HG03521 (cell line): Measurements from ENCODE around the gene ADGRA1.

Experiments used
- ATAC-seq: cut with Tn5 transposase; IDR thresholded peaks from one replicate; pipeline ENCODE4 v1.9.1; 2021; ENCODE audit warnings: mild to moderate bottlenecking, moderate library complexity; ENCODE audit not compliant: unreplicated experiment

ADGRA1 gene

DNA sequence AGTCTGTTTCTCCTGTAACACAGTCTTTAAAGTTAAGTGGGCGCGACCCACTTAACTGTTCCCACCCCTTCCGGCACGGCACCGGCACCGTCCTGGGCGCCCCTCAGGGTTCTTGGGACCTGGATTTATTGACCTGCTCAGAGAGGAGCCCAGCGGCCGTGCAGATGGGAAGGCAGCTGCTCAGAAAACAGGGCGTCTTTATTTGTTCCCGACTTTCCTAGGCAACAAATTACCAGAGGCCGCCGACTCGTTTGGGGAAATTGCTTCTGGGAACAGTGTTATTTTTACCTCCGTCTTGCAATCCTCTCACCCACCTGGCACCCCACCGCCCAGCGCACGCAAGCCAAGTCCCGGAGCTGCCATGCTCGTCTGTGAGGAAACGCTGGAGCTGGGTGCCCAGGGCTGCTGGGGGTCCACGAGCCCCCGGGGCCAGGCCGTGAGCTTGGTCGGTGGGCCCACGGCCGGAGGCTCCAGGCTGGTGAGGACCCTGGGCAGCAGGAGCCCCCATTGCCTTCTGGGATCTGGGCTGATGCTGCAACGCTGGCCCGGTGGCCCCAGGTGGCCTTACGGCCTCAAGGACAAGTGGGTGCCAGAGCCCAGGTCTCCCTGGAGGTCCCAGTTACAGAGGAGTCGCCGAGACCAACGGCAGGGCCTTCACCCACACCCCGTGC is 14.9 kb upstream of the ADGRA1 start:
- ATAC-seq: no peak

DNA sequence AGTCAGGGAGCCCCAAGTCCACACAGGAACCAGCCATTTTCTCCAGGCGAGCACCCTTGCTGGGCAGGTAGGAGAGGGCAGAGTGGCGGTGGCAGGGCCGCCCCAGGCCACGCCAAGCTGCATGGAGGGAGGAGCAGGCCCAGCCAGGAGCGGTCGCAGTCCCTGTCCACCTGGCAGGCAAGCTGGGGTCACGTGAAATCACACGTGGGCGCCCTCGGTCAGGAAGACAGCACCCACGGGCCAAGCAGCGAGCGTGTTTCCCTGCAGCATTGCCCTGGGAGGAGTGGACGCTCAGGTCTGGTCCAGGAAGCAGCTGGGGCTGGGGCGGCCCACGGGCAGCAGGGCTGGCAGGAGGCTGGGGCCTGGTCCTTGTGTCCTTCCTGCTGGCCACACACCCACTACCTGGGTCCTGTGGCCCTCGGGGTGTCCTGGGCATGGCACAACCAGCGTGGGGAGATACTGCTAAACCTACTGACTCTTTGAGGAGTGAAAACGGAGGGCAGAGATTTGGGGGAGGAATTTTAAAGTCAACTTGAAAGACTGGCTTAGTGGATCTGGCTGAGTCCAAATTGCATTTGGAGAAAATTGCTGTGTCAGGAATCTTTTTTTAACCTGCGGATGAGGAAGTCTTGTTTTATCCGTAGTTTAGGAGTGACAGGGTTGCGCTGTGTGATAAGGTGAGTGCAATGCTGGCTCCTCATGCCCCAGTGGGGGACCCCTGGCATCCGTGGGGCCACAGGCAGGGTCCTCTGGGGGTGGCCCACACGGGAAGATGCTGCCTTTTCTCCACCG is 12.2 kb upstream of the ADGRA1 start:
- no peak for ATAC-seq

DNA sequence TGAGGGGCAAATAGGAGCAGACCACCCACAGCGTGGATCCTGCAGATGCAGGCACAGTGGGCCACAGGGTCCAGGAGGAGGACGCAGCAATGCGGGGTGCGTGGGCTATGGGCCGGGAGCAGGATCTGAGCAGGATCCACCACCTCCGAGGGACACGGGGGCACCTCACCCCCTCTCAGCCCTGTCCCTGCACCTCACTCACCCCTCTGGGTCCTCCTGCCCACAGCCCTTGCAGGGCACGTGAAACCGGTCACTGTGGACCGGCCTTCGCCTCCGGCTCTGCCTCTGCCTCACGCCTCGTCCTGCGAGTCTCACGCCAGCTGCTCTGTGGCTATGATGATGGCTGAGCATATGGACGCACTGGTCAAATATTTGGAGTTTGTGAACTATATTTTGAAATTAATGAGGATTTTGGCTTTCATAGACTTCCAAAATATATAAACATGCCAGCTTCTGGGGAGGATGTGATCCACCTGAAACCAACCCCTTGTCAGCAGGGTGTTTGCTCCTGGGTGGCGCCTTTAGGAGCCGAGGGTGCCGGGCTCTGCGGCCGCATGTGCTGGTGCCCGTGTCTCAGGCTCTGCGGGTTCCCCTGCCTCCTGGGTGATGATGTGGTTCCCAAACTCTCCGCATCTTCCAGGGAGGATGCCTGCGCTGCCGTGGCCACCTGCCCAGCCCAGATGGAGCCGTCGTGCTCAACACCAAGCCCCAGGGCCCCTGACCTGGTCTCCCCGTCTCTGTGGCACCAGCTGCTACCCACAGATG is 11.3 kb upstream of the ADGRA1 start:
- no peak for ATAC-seq

DNA sequence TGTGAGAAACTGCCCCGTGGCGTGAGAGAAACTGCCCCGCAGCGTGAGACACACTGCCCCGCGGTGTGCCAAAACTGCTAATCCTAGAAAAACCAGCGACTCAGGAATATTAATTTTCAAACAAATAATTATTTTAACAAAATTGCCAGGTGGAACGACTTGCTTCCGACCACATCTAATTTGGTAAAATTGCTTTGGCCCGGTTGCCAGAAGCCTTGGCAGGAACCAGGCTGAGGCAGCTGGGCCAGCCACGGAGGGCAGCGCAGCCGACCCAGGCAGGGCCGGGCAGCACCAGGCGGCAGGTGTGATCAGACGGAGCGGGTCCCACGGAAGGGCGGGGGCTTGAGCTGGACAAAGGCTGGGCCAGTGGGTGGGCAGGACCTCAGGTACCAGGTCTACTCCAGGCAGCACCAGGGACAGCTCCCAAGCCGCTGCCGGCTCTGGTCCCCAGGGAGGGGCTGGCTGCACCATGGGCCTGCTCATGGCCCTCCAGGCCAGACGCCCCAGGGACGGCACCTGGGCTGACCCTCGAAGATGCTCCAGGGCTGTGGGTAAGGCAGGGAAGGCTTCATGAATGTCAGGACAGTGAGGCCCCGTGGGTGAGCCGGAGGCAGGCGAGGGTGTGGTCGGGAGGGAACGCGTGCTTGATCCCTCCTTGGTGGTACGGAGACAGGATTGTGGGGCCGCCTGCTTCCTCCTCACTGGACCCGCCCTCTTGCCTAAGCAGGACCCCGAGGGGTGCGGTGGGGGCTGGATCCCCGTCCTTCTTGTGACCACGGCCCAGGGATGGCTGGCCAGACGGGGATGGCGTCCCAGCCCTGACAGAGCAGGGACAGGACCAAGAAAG is 7.7 kb upstream of the ADGRA1 start:
- ATAC-seq: no peak

DNA sequence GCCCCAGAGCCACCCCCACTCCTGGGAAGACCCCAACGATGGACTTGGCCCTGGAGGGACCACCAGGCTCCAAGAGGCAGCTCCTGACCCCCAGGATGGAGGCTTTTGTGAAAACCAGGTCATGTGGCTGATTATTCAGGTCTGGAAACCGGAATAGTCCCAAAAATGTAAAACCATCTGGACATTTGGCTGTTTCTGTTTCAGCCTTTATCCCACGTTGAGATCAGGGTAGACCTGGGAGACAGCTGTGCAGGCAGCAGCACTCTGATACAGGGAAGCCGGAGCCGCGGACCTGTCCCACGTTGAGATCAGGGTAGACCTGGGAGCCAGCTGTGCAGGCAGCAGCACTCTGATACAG is 7.1 kb upstream of the ADGRA1 start:
- ATAC-seq: no peak

DNA sequence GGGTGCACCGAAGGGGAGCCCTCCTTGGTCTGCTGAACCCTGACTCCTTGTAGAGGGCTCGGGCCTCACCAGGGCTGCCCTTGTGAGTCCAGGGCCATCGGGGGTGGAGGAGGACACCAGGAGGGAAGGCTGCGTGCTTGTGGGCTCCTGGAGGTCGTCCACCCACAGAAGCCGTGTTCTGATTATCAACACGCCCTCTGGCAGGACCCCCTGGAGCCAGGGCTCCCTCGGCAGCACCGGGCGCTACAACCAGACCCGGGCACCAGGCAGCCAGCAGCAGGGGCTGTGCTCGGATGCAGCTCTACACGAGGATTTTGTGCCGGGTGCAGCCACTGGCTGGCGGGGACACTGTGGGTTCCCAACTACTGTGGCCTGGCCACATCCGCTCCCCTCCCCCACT is 6.1 kb upstream of the ADGRA1 start:
- no peak for ATAC-seq

DNA sequence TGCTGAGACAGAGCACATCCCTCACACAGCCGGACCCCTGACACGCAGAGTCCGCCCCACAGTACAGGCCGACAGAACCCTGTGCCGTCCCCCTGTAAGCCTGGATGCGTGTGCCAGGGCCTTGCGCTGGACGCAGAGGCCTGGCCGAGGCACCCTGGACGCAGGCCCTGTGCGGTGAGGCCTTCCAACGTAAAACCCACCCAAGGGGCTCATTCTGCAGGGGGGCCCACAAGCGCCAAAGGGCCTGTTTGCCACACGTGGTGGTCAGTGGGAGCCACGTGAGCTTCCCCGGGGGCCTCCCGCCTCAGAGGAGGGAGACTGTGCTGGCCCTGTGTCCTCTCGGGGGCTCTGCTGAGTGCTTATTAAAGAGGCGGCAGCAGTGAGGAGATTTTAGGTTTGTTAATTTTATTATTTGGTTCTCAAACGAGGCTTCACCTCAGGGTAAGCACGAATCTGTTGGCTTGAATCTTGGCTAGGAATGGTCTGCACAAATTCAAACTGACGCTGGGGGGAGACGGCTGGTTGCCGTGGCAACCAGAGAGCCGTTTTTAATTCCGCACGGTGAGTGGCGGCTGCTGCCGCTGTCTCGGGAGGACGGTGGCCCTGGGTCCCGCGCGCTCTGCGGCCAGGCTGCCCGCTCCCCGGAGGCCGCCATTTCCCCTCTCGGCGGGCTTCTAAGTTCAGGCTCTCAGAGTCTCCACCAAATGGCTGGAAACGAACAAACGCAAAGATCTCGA is 4.9 kb upstream of the ADGRA1 start:
- ATAC-seq: no peak

DNA sequence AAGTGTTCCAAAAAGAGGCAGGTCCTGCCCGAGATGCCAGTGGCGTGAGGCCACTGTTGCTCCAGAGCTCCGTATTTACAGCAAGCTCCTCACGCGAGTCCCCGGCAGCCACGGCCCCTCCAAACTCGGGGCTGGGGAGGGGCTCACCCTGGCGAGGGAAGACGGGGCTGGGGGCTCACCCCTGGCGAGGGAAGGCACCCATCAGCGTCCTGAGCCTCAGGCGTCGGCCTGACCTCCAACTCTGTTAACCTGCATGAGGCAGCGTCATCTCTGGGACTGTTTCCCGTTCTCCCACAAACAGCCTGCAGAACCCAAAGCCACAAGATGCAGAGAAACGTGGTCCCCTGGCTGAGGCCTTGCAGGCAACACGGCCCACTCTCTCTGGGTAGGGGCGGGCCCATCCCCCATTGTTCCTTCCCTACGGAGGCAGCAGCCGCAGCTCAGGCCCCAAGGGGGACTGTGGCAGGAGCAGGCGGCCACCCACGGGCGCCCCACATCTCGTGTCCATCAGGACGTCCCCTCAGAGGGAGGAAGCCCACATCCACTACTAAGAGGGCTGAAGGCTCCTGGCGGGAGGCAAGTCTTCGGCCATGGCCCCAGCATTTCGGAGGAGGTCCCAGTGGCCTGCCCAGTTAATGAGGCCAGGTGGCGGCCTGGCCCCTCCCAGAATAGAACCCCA is 4.2 kb upstream of the ADGRA1 start:
- no peak for ATAC-seq

DNA sequence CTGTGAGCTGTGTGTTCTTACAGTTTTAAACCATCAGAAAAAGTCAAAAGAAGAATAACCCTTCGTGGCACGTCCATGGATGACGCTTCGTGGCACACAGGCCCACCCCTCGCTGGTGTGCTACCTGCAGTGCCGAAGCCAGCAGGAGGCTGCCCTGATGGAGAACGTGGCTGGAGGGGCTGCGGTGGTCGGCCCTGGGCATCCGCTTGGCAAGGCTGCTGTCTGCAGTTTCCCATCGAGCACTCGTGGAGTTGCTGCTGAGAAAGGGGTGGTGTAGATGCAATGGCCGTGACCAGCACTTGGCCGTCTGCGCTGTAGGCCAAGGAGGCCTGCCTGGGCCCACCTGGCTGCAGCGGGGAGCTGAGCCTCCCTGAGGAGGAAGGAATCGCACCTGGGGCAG is 3.2 kb upstream of the ADGRA1 start:
- no peak for ATAC-seq

DNA sequence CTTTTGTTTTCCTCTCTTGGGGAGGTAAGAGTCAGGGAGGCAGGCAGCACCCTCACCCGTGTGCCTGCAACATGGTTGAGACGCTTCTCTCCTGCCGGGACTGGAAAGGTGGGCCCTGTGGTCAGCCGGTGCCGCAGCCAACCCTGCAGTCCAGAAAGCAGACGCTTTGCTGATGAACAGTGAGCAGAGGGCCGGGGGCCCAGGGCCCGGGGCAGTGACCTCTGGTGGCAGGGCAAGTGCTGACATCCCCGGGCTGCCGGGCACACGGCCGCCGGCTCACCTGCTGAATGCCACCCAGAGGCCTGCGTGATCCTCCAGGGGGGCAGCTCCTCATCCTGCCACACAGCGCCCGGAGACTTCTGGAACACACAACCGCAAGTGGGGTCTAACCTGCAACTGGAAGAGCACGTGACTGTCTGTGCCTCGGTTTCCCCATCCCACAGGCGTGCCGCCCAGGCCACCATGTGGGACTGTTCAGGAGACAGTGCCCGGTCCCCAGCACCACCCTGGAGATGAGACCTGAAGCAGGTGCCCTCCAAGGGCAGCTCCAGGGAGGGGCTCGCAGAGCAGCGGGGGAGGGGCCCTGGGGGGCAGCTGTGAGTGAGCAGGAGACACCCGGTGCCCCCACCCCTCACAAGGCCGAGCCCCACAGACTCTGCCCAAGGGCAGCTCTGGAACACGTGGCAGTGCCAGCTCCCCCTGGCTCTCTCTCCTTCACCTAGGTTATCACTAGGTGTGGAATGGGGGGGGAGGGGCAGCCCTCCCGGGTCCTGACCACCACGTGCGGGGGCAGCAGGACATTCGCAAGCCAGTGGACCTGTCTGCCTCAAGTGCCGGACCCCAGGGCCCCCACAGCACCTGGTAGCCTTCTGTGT is 2.2 kb upstream of the ADGRA1 start:
- ATAC-seq: no peak

DNA sequence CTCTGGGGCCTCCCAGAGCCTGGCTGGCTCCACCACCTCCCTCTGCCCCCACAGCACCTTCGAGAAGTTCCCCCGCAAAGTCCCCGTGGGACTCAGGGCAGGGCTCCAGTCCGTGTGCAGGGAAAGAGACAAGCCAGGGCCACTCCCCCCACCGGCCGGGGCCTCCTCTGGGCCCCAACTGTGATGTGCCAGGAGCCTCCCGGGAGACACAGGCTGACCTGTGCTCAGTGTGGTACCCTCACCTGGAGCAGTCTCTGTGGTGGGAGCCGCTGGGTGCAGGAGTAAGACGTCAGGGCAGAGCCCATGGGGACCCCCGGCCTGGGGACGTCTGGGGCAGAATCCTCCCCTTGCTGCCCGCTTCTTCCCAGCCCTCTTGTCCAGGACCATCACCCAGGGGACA is 1.5 kb upstream of the ADGRA1 start:
- ATAC-seq: no peak

DNA sequence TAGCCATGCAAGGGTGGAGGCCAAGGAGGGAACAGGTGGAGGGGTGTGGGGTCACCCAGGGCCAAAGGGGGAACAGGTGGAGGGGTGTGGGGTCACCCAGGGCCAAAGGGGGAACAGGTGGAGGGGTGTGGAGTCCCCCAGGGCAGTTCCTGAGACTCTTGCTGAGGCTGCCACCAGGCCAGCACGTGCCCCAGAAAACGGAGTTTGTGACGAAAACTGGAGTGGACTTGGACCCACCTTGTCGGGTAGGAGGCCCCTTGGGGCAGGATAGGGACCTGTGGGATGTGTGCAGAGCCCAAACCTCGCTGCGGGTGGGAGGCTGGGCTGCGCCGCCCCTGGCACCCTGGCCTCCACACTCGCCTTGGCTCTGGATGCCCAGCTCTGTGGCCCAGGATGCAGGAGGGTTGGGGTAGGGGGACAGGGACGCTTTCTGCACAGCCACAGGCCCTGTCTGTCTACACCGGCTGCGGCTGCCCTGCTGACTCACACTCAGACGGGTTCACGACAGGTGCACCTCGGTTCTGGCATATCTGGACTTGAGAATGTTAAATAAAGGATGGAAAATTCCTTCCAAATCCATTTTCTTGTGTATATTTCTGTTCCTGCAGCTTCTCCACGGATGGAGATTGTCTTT is 562 bp upstream of the ADGRA1 start:
- no peak for ATAC-seq

DNA sequence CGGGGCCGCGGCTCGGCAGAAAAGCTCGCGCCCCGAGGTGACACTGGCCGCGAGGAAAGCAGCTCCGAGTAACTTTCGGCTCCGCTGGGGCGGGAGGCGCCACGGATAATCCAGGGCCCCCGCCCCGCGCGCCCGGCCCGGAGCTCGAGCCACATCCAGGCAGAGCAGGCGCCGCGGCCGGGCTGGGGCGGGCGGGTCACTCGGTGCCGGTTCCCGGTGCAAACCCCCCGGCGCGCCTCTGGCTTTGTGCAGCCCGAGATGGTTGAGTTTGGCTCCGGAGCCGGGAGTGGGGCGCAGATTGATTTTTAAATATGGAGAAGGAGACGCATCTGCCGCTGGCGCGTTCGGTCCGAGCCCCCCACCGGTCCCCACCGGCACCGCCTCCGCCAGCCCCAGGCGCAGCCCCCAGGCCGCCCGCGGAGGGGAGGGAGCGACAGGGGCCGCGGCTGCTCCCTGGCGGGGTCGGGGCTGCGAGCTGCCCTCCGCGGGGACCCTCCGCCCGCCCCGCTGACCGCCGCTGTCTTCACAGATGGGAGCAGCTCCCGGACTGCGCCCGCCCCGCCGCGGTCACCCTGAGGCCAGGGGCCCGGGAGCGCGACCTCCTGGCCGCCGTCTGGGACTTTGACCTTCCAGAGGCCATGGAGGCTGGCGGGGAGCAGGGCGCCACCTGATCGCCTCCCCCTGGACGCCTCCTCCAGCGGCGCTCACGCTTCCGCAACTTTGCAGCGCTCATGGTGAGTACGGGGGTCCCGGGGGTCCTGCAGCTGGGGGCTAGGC is 643 bp downstream of the ADGRA1 start:
- ATAC-seq: no peak

DNA sequence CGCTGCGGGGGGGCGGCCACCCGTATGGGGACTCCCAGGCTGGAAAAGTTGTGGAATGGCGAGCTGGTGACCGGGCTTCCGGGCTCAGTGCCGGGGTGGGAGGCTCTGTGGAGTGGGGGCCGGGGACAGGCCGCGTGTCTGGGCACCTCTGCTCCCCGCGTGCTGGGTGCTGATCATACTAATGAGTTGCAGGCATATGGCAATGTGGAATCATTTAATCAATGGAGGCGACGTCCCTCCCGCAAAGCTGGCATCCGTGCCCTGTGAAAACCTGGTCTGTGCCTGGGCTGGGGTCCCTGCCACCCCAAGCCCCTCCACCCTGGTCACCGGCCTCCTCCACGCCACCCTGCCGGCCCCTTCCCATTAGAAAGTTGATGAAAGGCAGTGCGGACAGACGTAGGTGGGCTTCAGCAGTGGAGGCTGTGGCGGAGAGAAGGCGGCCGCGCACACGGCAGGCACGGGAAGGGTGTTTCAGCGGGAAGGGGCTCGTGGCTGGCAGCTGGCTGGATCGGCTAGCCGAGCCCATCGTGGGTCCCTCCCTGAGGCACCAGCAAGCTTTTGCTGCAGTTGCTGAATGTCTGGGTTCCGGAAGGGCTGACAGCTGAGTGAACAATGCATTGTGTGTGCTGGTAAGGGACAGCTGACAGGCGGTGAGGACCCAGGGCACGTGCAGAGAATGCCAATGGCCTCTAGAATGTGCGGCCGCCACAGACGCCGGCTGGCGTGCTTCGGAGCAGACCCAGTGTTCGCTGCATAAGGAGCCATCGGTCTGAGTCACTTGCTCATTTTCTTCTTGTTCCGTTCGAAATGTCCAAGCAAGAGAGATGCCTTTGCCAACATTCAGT is 1.5 kb downstream of the ADGRA1 start:
- no peak for ATAC-seq

DNA sequence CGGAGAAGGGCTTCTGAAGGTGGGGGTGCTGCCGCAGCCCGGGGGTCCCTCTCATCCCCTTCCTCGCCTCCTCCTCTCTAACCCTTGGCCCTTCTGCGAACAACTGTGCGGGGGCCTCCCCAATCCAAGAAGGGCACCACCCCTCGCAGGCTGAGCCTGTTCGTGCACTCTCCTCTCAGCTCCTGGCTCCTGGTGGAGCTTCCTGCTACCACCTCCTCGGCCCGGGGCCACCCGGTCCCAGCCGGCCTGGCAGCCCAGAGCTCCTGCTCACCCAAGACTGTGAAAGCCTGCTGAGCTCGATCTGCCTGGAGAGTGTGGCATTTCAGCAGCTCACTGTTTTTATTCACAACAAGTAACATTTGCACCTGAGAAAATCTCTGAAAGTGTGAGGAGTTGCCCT is 2.4 kb downstream of the ADGRA1 start:
- ATAC-seq: no peak

DNA sequence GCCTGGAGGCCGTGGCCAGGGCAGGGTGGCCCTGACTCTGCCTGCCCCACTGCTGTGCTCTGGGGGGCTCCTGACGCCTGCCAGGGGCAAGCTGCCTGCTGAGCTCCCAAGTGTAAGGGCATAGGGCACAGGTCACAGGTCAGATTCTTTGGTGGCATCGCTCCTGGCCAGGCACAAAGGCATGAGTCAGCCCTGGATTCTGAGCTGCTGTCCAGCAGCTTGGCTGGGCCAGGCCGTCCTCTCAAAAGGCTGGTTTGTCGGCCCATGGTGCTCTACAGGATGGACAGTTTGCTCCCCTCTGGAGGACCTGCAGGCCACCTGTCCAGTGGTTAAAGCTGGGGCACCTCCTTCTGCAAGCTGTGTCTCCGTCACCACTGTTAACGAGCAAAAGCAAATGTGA is 2.9 kb downstream of the ADGRA1 start:
- no peak for ATAC-seq

DNA sequence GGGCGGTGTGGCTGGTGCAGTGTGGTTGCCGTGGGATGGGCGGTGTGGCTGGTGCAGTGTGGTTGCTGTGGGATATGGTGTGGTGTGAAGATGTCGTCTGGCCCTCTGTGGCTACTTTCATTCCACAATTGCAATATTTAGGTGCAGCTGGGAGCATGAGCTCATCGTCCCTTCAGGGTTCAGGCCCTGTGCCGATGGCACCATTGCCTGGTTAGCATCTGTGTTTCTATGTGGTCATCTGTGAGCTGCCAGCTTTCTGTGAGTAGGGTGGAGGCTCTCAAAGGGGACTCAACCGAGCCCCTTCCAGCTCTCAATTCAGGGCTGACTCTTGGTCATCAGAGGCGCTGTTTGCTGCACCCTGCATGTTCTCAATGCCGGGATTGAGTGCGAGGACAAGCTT is 3.6 kb downstream of the ADGRA1 start:
- no peak for ATAC-seq
